ENCODE results near the gene LILRB5. TPM values are rescaled to one million over a fixed set of nuclear protein-coding genes. Genes with fewer than 3 reads are reported as not detected.
A peak's percentile ranks its signal among the peaks of the same experiment; 100 is the strongest.
"Not testable (repeated sequence)": the region's sequence is repeated elsewhere in the genome, so short reads cannot be mapped to it uniquely, and the experiment has no call there.

Gene LILRB5
- total RNA-seq, 1 experiment from 2014 or later: not detected

DNA sequence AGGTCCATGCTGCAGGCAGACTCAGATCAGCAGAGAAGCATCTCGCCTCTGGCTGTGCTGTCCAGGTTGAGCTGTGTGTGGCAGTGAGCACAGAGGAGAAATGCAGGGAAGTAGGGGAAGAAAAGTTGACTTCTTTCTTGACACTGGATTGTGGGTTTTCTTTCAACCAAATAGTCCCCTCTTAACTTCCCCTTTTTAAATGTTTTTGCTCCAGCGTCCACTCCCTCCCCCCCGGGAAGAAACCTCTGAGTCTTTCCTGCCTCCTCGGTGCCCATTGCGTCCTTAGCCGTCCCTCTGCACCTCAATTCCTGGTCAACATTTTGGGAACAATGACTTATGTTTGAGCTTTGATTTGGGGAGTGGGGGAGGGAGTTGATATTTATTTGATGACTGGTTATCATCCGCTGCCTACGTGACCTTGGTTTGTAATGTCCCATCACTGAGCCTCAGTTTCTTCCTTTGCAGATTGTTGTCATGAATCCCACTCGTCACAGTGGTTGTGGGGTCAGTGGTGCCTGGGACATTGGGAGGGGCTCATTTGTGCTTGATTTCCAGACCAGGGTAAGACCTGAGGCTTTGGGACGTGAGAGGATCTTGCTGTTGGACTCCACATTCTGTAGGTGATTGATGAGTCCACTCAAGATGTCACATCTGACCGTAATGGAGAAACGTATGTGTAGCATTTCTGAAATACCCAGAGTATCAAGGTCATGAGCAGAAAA, 24.1 kb upstream of the LILRB5 start, which contains the start of gene LILRB2:
LILRB2 (minus strand) TSS at position 104 of the 722 bp plus-strand sequence. CDS start 614 bp downstream, outside the sequence.
- Histone ChIP-seq H3K27me3 (ENCODE audit: control insufficient read depth, insufficient read depth, low read length) (peaks cover 1% of the 10 kb centered on the region; the same call in 1 of the 2 replicates), H3K36me3 (replicated peaks; ENCODE audit: control insufficient read depth, insufficient read depth, low read length) (no peaks in the 10 kb centered on the region), H3K4me3 (ENCODE audit: insufficient read depth, low read depth, low read length) (no peak within 1 kb of the TSS)
- no peak for DNase-seq

GRCh38 chr19:54280441-54280840, 23.4 kb upstream of the LILRB5 start:
- DNase-seq; H3K4me3 ChIP-seq (ENCODE audit: insufficient read depth, low read depth, low read length); H3K27me3 ChIP-seq (ENCODE audit: control insufficient read depth, insufficient read depth, low read length); H3K36me3 ChIP-seq (replicated peaks; ENCODE audit: control insufficient read depth, insufficient read depth, low read length): not testable (repeated sequence)

DNA sequence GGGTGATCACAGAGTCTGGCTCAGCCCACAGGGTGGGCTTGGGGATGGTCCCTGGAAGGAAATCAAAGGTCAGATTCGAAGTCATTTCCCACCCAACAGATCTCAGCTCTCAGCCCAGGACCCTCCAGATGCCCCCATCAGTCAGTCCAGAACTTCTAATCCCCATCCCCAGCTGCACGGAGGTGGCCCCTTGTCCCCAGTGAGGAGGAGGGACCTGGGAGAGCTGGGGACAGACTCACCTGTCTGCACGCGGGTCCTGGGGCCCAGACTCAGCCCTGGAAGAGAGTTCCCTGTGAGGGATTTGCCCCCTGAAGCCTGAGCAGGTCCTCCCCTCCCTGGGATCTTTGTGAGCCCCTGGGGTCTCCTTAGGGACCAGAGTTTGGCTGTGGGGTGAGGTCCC, 23.0 kb upstream of the LILRB5 start:
- H3K4me3 ChIP-seq (ENCODE audit: insufficient read depth, low read depth, low read length); H3K27me3 ChIP-seq (ENCODE audit: control insufficient read depth, insufficient read depth, low read length); DNase-seq; H3K36me3 ChIP-seq (replicated peaks; ENCODE audit: control insufficient read depth, insufficient read depth, low read length): not testable (repeated sequence)

DNA sequence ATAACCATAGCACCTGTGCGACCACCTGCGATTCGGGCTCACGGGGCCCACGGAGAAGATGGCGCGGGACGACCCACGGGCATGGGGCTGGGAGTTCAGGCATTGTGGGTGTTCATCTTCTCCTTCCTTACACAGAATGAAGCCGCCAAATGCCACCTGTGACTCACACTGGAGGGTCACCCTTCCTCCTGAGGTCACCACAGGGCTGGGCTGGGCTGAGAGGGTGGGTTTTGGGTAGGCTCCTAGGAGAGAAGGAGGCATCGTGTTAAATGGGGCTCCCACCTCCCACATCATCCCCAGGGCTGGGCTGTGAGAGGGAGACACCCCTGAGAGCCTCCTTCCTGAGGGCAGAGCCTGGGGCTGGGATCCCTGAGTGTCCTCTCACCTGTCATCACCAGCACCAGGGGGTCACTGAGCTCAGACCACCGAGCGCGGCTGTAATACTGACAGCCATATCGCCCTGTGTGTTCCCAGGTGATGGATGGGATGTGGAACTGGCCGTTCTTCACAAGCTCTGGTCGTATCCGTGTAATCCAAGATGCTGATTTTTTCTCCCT, 22.4 kb upstream of the LILRB5 start:
- Histone ChIP-seq H3K27me3 (ENCODE audit: control insufficient read depth, insufficient read depth, low read length) (peaks cover 1% of the 10 kb centered on the region; the same call in 1 of the 2 replicates), H3K36me3 (replicated peaks; ENCODE audit: control insufficient read depth, insufficient read depth, low read length) (no peaks in the 10 kb centered on the region), H3K4me3 (ENCODE audit: insufficient read depth, low read depth, low read length) (no peak overlapping the region)
- no peak for DNase-seq

DNA sequence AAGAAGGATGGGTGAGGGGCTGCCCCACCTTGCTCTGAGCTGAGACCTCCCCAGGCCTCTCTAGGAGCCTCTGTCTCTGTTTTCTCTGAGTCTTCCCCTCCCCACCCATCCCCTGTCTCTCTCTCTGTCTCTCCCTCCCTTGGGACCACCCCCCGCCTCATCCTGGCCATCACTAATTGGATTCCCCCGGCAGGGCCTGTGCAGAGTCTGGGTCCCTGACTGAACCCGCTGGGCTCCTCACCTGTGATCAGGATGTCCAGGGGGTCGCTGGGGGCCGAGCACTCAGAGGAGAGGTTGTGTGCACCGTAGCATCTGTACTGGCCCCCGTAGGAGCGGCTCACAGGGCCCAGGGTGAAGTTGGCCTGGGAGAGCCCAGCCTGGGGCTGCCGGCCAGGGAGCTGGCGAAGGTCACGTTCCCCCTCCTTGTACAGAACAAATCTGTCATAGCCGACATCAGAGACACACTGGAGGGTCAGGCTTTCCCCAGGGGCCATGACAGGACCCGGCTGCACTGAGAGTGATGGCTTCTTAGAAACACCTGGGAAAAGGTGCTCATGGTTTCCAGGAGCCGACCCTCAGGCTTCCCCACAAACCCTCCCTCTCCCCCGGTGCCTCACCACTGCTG, 21.6 kb upstream of the LILRB5 start:
- not testable (repeated sequence) for H3K36me3 ChIP-seq (replicated peaks; ENCODE audit: control insufficient read depth, insufficient read depth, low read length); H3K27me3 ChIP-seq (ENCODE audit: control insufficient read depth, insufficient read depth, low read length); DNase-seq; H3K4me3 ChIP-seq (ENCODE audit: insufficient read depth, low read depth, low read length)

DNA sequence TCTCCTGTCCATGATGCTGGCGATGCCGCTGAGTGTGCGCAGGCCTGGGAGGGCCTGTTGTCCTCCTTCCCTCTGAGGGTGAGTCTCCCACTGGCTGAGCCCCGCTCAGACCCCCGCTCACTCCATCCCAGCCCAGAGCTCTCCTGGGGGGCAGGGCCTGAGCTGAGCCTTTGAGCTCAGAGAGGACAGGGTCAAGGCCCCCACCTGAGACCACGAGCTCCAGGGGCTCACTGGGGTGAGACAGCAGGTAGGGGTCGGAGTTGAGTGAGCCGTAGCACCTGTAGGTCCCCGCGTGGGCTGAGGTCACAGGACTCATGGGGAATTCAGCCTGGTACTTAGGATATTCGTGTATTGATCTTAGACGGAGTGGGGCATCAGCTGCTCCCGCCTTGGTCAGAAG, 21.0 kb upstream of the LILRB5 start:
- not testable (repeated sequence) for DNase-seq; H3K36me3 ChIP-seq (replicated peaks; ENCODE audit: control insufficient read depth, insufficient read depth, low read length); H3K4me3 ChIP-seq (ENCODE audit: insufficient read depth, low read depth, low read length); H3K27me3 ChIP-seq (ENCODE audit: control insufficient read depth, insufficient read depth, low read length)

DNA sequence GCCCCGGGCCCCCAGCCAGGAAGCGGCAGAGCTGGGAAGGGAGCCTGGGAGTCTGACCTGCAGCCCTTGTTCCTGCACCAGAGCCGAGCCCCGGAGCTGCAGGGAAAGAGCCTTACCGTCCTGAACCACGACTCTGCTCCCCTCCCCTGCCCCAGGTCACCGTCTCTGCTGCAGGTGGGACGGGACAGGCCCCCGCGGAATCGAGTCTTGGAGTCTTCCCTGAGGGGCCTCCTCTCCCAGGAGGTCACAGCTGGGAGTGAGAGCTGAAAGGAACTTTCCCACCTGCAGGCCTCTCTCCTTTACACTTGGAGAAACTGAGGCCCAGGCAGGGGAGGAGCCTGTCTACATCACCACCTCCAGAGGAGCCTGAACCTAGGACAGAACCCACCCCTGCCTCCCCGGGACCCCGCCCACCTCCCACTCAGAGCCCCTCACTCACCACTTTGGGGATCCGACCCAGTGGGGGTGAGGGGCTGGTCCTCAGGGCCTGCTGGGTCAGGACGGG, 20.1 kb upstream of the LILRB5 start:
- not testable (repeated sequence) for H3K27me3 ChIP-seq (ENCODE audit: control insufficient read depth, insufficient read depth, low read length); DNase-seq; H3K36me3 ChIP-seq (replicated peaks; ENCODE audit: control insufficient read depth, insufficient read depth, low read length); H3K4me3 ChIP-seq (ENCODE audit: insufficient read depth, low read depth, low read length)

GRCh38 chr19:54275951-54276350, 18.9 kb upstream of the LILRB5 start:
- DNase-seq: no peak
- H3K27me3 ChIP-seq (ENCODE audit: control insufficient read depth, insufficient read depth, low read length): peaks cover 1% of the 10 kb centered on the region; the same call in 1 of the 2 replicates
- H3K4me3 ChIP-seq (ENCODE audit: insufficient read depth, low read depth, low read length): no peak overlapping the region
- H3K36me3 ChIP-seq (replicated peaks; ENCODE audit: control insufficient read depth, insufficient read depth, low read length): no peaks in the 10 kb centered on the region

DNA sequence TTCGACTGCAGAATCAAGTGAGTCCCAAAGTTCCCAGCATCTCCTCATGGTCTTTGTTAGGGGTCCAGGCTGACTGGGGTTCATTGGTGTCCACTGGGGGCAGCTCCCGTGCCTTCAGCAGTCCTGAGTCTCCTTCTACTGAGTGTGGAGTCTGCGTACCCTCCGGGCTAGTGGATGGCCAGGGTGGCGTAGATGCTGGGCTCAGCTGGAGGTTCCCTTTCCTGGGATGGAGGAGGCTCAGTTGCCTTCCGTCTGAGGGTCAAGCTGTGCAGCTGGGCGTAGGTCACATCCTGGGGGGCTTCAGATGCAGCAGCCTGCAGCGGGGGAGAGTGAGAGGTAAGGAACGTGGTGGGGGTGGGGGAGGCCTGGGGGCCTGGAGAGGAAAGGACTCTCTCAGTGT, 17.4 kb upstream of the LILRB5 start:
- not testable (repeated sequence) for H3K27me3 ChIP-seq (ENCODE audit: control insufficient read depth, insufficient read depth, low read length)

GRCh38 chr19:54273821-54274220, 16.7 kb upstream of the LILRB5 start:
- DNase-seq: no peak
- H3K27me3 ChIP-seq (ENCODE audit: control insufficient read depth, insufficient read depth, low read length): no peaks in the 10 kb centered on the region
- no peaks in the 10 kb centered on the region for H3K36me3 ChIP-seq (replicated peaks; ENCODE audit: control insufficient read depth, insufficient read depth, low read length)
- no peak overlapping the region for H3K4me3 ChIP-seq (ENCODE audit: insufficient read depth, low read depth, low read length)

More for the DNA sequence above, 17.4 kb upstream of the LILRB5 start:
- not testable (repeated sequence) for DNase-seq; H3K4me3 ChIP-seq (ENCODE audit: insufficient read depth, low read depth, low read length); H3K36me3 ChIP-seq (replicated peaks; ENCODE audit: control insufficient read depth, insufficient read depth, low read length)

DNA sequence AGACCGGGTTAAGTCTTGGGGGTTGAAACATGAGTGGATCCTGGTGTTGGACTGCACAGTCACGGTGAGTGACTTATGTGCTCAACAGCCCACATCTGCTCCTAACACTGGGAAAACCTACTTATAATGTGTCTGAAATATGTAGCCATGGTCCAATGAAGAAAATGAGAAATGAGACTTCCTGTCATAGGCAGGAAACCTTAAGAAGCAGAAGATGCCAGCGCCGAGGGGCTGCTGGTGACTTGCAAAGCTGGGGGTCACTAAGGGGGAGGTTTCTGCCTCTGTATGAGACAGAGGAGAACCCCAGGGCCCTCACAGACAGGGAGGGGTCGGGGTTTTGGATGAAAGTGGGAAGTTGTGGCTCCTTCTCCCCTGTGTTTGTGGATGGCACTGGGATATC, 15.1 kb upstream of the LILRB5 start:
- DNase-seq; H3K36me3 ChIP-seq (replicated peaks; ENCODE audit: control insufficient read depth, insufficient read depth, low read length); H3K4me3 ChIP-seq (ENCODE audit: insufficient read depth, low read depth, low read length); H3K27me3 ChIP-seq (ENCODE audit: control insufficient read depth, insufficient read depth, low read length): not testable (repeated sequence)

- not testable (repeated sequence) for H3K36me3 ChIP-seq (replicated peaks; ENCODE audit: control insufficient read depth, insufficient read depth, low read length)
These were observed 14.5 kb upstream of the LILRB5 start for GRCh38 chr19:54271587-54271986.

GRCh38 chr19:54271106-54271505, 14.0 kb upstream of the LILRB5 start:
- Histone ChIP-seq H3K36me3 (replicated peaks; ENCODE audit: control insufficient read depth, insufficient read depth, low read length) (no peaks in the 10 kb centered on the region), H3K4me3 (ENCODE audit: insufficient read depth, low read depth, low read length) (no peak overlapping the region), H3K27me3 (ENCODE audit: control insufficient read depth, insufficient read depth, low read length) (no peaks in the 10 kb centered on the region; the same call in 1 of the 2 replicates)
- no peak for DNase-seq

More at GRCh38 chr19:54271587-54271986, 14.5 kb upstream of the LILRB5 start:
- DNase-seq; H3K4me3 ChIP-seq (ENCODE audit: insufficient read depth, low read depth, low read length); H3K27me3 ChIP-seq (ENCODE audit: control insufficient read depth, insufficient read depth, low read length): not testable (repeated sequence)

DNA sequence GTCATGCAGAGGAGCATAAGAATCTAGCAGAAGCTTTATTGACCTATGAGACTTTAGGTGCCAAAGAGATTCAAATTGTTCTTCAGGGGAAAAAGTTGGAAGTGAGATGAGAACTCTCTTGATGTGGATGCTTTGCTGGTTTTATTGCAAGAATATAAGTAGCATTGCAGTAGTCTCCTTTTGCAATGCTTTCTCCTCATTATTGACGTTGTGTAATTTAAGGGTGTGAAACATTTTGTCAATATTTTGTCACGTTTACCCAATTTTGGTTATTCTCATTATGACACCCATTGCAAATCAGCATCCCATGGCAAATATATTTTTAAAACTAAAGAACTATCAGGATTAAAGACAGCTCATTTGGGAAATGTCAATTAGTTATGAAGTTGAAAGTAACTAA, 11.9 kb upstream of the LILRB5 start:
- Histone ChIP-seq H3K36me3 (replicated peaks; ENCODE audit: control insufficient read depth, insufficient read depth, low read length) (no peaks in the 10 kb centered on the region), H3K27me3 (ENCODE audit: control insufficient read depth, insufficient read depth, low read length) (no peaks in the 10 kb centered on the region; the same call in 1 of the 2 replicates), H3K4me3 (ENCODE audit: insufficient read depth, low read depth, low read length) (no peak overlapping the region)
- DNase-seq: no peak

GRCh38 chr19:54266133-54266532, 9.1 kb upstream of the LILRB5 start:
- no peak overlapping the region for H3K4me3 ChIP-seq (ENCODE audit: insufficient read depth, low read depth, low read length)
- H3K27me3 ChIP-seq (ENCODE audit: control insufficient read depth, insufficient read depth, low read length): no peaks in the 10 kb centered on the region; the same call in 1 of the 2 replicates
- DNase-seq: peak; percentile 88
- H3K36me3 ChIP-seq (replicated peaks; ENCODE audit: control insufficient read depth, insufficient read depth, low read length): no peaks in the 10 kb centered on the region

Measured in H7 (cell line).